Fibroblast of lung (primary cell): ENCODE measurements around the gene SCD5. TPM values are rescaled to one million over a fixed set of nuclear protein-coding genes. Genes with fewer than 3 reads are reported as not detected.

Source experiments
- DNase-seq, 2 donors: peaks; one replicate each; pipeline versions ENCODE4 v3.0.0 to v3.0.0-alpha.2; 2010; ENCODE audit warnings: low read depth in 2 of 2
- H2AFZ ChIP-seq: 2 replicates; pipeline ENCODE4 v1.5.1; 2012; ENCODE audit warnings: low read length, control low read depth, inconsistent platforms
- H3K27ac ChIP-seq: 2 replicates; pipeline ENCODE4 v1.5.1; 2011; ENCODE audit warnings: low read length, control low read depth; ENCODE audit not compliant: insufficient read depth
- H3K27me3 ChIP-seq: 2 replicates; pipeline ENCODE4 v1.5.1; 2011; ENCODE audit warnings: mild to moderate bottlenecking, low read length; ENCODE audit not compliant: control insufficient read depth, insufficient read depth
- H3K36me3 ChIP-seq: 2 replicates; pipeline ENCODE4 v1.5.1; 2011; ENCODE audit warnings: low read length; ENCODE audit not compliant: control insufficient read depth, insufficient read depth
- H3K4me1 ChIP-seq: 2 replicates; pipeline ENCODE4 v1.5.1; 2011; ENCODE audit warnings: low read length; ENCODE audit not compliant: control insufficient read depth, insufficient read depth; ENCODE audit errors: extremely low read depth
- H3K4me2 ChIP-seq: 2 replicates; pipeline ENCODE4 v1.5.1; 2011; ENCODE audit warnings: low read length, control low read depth; ENCODE audit not compliant: insufficient read depth; ENCODE audit errors: extremely low read depth
- H3K4me3 ChIP-seq, 4 experiments: fragments of 200-600 bp in 1 of 4; sonication (generic) in 1 of 4; replicated peaks in 1 of 4; 2 replicates each; pipeline ENCODE4 v1.5.1; 2011 to 2016; ENCODE audit warnings: low read length in 4 of 4, low read depth in 3 of 4, mild to moderate bottlenecking in 3 of 4, control low read depth in 2 of 4, inconsistent platforms in 1 of 4, mixed read lengths in 1 of 4; ENCODE audit not compliant: insufficient read depth in 1 of 4; ENCODE audit errors: control extremely low read depth in 1 of 4
- H3K79me2 ChIP-seq: 2 replicates; pipeline ENCODE4 v1.5.1; 2012; ENCODE audit warnings: mild to moderate bottlenecking, low read length, inconsistent platforms; ENCODE audit not compliant: control insufficient read depth, insufficient read depth
- H3K9ac ChIP-seq: 2 replicates; pipeline ENCODE4 v1.5.1; 2011; ENCODE audit warnings: mild to moderate bottlenecking, low read length, control low read depth; ENCODE audit not compliant: insufficient read depth
- H3K9me3 ChIP-seq: 2 replicates; pipeline ENCODE4 v1.5.1; 2012; ENCODE audit warnings: low read depth, low read length; ENCODE audit not compliant: control insufficient read depth, insufficient read depth
- H4K20me1 ChIP-seq: 2 replicates; pipeline ENCODE4 v1.5.1; 2011; ENCODE audit warnings: low read length; ENCODE audit not compliant: control insufficient read depth, insufficient read depth; ENCODE audit errors: extremely low read depth
- EZH2 ChIP-seq: IDR thresholded peaks from 2 replicates; pipeline ENCODE4 v1.5.1; 2012; ENCODE audit warnings: low read length, control low read depth, mild to moderate bottlenecking; ENCODE audit errors: missing control alignments
- polyA plus RNA-seq, 2 donors: library from polyadenylated mRNA; depleted of rRNA in 1 of 2; stranded (reverse) in 1 of 2; unstranded in 1 of 2; fragments of >200 nt; gene quantifications; 2 replicates each; pipeline ENCODE4 v1.2.1, GENCODE V29; 2011 to 2012; ENCODE audit warnings: missing spikeins in 1 of 2
- total RNA-seq: library from RNA; depleted of rRNA; stranded (reverse); fragments of >200 nt; gene quantifications from 2 replicates; pipeline ENCODE4 v1.2.1, GENCODE V29; 2014
- TF ChIP-seq, protein P1 (sequence below), 2 donors: IDR thresholded peaks in 1 of 2; conservative IDR thresholded peaks in 1 of 2; 1 replicate in 1 of 2; 2 replicates in 1 of 2; pipeline ENCODE4 v1.5.1; 2011 to 2012; ENCODE audit warnings: low read length in 2 of 2, control low read depth in 1 of 2, inconsistent platforms in 1 of 2, low read depth in 1 of 2, mild to moderate bottlenecking in 1 of 2

Gene SCD5
- total and polyA plus RNA-seq, 2 donors (not counting 1 experiment from before 2014, with no cell fraction given) = 4.9 to 11.4 TPM

- H3K36me3 ChIP-seq = no peaks in the 10 kb centered on the region
- DNase-seq = no peak
- no peaks in the 10 kb centered on the region for H3K9me3 ChIP-seq
- TF ChIP-seq, protein P1, sequence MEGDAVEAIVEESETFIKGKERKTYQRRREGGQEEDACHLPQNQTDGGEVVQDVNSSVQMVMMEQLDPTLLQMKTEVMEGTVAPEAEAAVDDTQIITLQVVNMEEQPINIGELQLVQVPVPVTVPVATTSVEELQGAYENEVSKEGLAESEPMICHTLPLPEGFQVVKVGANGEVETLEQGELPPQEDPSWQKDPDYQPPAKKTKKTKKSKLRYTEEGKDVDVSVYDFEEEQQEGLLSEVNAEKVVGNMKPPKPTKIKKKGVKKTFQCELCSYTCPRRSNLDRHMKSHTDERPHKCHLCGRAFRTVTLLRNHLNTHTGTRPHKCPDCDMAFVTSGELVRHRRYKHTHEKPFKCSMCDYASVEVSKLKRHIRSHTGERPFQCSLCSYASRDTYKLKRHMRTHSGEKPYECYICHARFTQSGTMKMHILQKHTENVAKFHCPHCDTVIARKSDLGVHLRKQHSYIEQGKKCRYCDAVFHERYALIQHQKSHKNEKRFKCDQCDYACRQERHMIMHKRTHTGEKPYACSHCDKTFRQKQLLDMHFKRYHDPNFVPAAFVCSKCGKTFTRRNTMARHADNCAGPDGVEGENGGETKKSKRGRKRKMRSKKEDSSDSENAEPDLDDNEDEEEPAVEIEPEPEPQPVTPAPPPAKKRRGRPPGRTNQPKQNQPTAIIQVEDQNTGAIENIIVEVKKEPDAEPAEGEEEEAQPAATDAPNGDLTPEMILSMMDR (conservative IDR thresholded peaks at IDR 0.05 in 1 of 2, IDR thresholded peaks at IDR 0.05 in 1 of 2; ENCODE audit: low read depth in 1 of 2, low read length in 2 of 2) = no peak
- TF ChIP-seq EZH2 = no peak
- H3K9ac ChIP-seq = no peak overlapping the region
- H3K4me1 ChIP-seq = no peaks in the 10 kb centered on the region
- H3K4me2 ChIP-seq = no peak overlapping the region
- H3K4me3 ChIP-seq = no peak overlapping the region
- H2AFZ ChIP-seq = no peak overlapping the region
- no peak overlapping the region for H3K27ac ChIP-seq
- H3K79me2 ChIP-seq = no peaks in the 10 kb centered on the region
- H3K27me3 ChIP-seq = no peaks in the 10 kb centered on the region
- no peaks in the 10 kb centered on the region for H4K20me1 ChIP-seq
Measured at GRCh38 chr4:82773057-82773456, 25.5 kb downstream of the SCD5 start.

- Histone ChIP-seq H3K36me3 (no peaks in the 10 kb centered on the region), H3K4me1 (no peaks in the 10 kb centered on the region), H3K27me3 (no peaks in the 10 kb centered on the region), H3K9ac (no peak overlapping the region), H3K9me3 (no peaks in the 10 kb centered on the region), H3K27ac (no peak overlapping the region), H3K4me3 (no peak overlapping the region), H3K4me2 (no peak overlapping the region), H3K79me2 (no peaks in the 10 kb centered on the region), H4K20me1 (no peaks in the 10 kb centered on the region), H2AFZ (no peak overlapping the region)
- DNase-seq = no peak
- TF ChIP-seq EZH2 = no peak
- TF ChIP-seq, protein P1 (conservative IDR thresholded peaks at IDR 0.05 in 1 of 2, IDR thresholded peaks at IDR 0.05 in 1 of 2; ENCODE audit: low read depth in 1 of 2, low read length in 2 of 2) = no peak
Measured at GRCh38 chr4:82770607-82771006, 28.0 kb downstream of the SCD5 start.

DNA sequence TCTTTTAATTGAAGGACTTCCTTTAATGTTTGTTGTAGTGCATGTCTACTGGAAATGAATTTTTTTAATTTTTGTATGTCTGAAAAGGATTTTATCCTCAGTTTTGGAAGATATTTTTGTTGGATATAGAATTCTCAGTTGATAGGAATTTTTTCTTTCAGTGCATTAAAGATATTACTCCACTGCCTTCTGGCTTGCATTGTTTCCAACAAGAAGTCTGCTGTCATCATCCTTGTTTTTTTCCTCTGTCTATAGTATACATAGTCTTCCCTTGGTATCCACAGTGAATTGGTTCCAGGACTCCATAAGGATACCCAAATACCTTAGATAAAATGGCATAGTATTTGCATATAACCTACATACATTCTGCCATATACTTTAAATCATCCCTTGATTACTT, 33.5 kb downstream of the SCD5 start:
- no peaks in the 10 kb centered on the region for H3K79me2 ChIP-seq
- no peak overlapping the region for H3K9ac ChIP-seq
- no peaks in the 10 kb centered on the region for H3K36me3 ChIP-seq
- DNase-seq = no peak
- H4K20me1 ChIP-seq = no peaks in the 10 kb centered on the region
- no peak overlapping the region for H3K4me3 ChIP-seq
- no peak overlapping the region for H3K4me2 ChIP-seq
- H3K27me3 ChIP-seq = no peaks in the 10 kb centered on the region
- no peaks in the 10 kb centered on the region for H3K4me1 ChIP-seq
- no peak for TF ChIP-seq EZH2
- TF ChIP-seq, protein P1 (conservative IDR thresholded peaks at IDR 0.05 in 1 of 2, IDR thresholded peaks at IDR 0.05 in 1 of 2; ENCODE audit: low read depth in 1 of 2, low read length in 2 of 2) = no peak
- no peaks in the 10 kb centered on the region for H3K9me3 ChIP-seq
- no peak overlapping the region for H3K27ac ChIP-seq
- H2AFZ ChIP-seq = no peak overlapping the region
